IMR-90 (cell line): ENCODE measurements around the gene COL9A3. TPM values are rescaled to one million over a fixed set of nuclear protein-coding genes. Genes with fewer than 3 reads are reported as not detected.

Source experiments
- ATAC-seq: fragments of 200-7000 bp; cut with Tn5 transposase; 2 replicates; pipeline ENCODE4 v1.9.1; 2020; ENCODE audit warnings: low read depth, mild to moderate bottlenecking, moderate library complexity
- BruUV-seq: library from RNA; stranded (reverse); fragments of 400-500 nt; replicated peaks from 2 replicates; lab custom pipeline; 2021; lab: Mats Ljungman, UMichigan
- CTCF ChIA-PET: fragments of 300-600 bp; formaldehyde crosslinking; extraction: SDS; loops from one replicate; lab custom pipeline; 2021; ENCODE audit warnings: antibody characterized with exemption; lab: Yijun Ruan, JAX
- POLR2A ChIA-PET: fragments of 300-600 bp; sonication (Branson Sonifier 250); formaldehyde crosslinking; loops from one replicate; lab custom pipeline; 2022; ENCODE audit warnings: antibody characterized with exemption; ENCODE audit not compliant: unreplicated experiment; lab: Charles Lee
- DNase-seq: peaks from one replicate; pipeline ENCODE4 v3.0.0; 2013
- H2AFZ ChIP-seq: replicated peaks from 2 replicates; pipeline ENCODE3; 2013; ENCODE audit warnings: low read length, mild to moderate bottlenecking; ENCODE audit not compliant: poor library complexity
- H2AK5ac ChIP-seq: 2 replicates; pipeline ENCODE4 v1.6.1; 2013; ENCODE audit warnings: low read depth, low read length, inconsistent platforms
- H2AK9ac ChIP-seq: replicated peaks from 2 replicates; pipeline ENCODE3; 2013; ENCODE audit warnings: mild to moderate bottlenecking, low read depth, low read length, moderate library complexity; ENCODE audit not compliant: poor library complexity
- H2BK120ac ChIP-seq: 2 replicates; pipeline ENCODE4 v1.6.1; 2013; ENCODE audit warnings: low read depth, low read length, inconsistent platforms
- H2BK15ac ChIP-seq: 3 replicates; pipeline ENCODE4 v1.6.1; 2013; ENCODE audit warnings: low read depth, low read length, inconsistent platforms
- H2BK20ac ChIP-seq: 2 replicates; pipeline ENCODE4 v1.6.1; 2013; ENCODE audit warnings: low read depth, mild to moderate bottlenecking, inconsistent platforms, low read length, moderate library complexity
- H2BK5ac ChIP-seq: 2 replicates; pipeline ENCODE4 v1.6.1; 2013; ENCODE audit warnings: mild to moderate bottlenecking, low read depth, low read length, inconsistent platforms; ENCODE audit not compliant: poor library complexity, severe bottlenecking
- H3K14ac ChIP-seq: replicated peaks from 2 replicates; pipeline ENCODE4 v1.6.1; 2013; ENCODE audit warnings: low read depth, low read length, inconsistent platforms
- H3K18ac ChIP-seq: 2 replicates; pipeline ENCODE4 v1.6.1; 2013; ENCODE audit warnings: low read depth, low read length, control low read depth
- H3K23ac ChIP-seq: 2 replicates; pipeline ENCODE4 v1.6.1; 2013; ENCODE audit warnings: low read depth, low read length, inconsistent platforms
- H3K27ac ChIP-seq: 2 replicates; pipeline ENCODE4 v1.5.1; 2013; ENCODE audit warnings: mild to moderate bottlenecking, control low read depth, low read length; ENCODE audit not compliant: insufficient read depth
- H3K27me3 ChIP-seq: 2 replicates; pipeline ENCODE4 v1.6.1; 2013; ENCODE audit warnings: low read length; ENCODE audit not compliant: control insufficient read depth, insufficient read depth
- H3K36me3 ChIP-seq: 2 replicates; pipeline ENCODE4 v1.6.1; 2013; ENCODE audit warnings: low read length, mixed read lengths; ENCODE audit not compliant: control insufficient read depth, insufficient read depth
- H3K4ac ChIP-seq: 2 replicates; pipeline ENCODE4 v1.6.1; 2013; ENCODE audit warnings: low read depth, low read length, inconsistent platforms
- H3K4me1 ChIP-seq: 2 replicates; pipeline ENCODE4 v1.6.1; 2013; ENCODE audit warnings: low read length, mixed read lengths; ENCODE audit not compliant: control insufficient read depth, insufficient read depth
- H3K4me2 ChIP-seq: 2 replicates; pipeline ENCODE4 v1.6.1; 2013; ENCODE audit warnings: low read depth, mild to moderate bottlenecking, control low read depth, low read length, moderate library complexity
- H3K4me3 ChIP-seq: 2 replicates; pipeline ENCODE4 v1.5.1; 2013; ENCODE audit warnings: low read depth, mild to moderate bottlenecking, control low read depth, low read length, moderate library complexity; ENCODE audit not compliant: insufficient read depth
- H3K56ac ChIP-seq: 2 replicates; pipeline ENCODE4 v1.6.1; 2013; ENCODE audit warnings: low read length, inconsistent platforms; ENCODE audit not compliant: insufficient read depth; ENCODE audit errors: extremely low read depth
- H3K79me1 ChIP-seq, 2 experiments: 2 replicates each; pipeline ENCODE4 v1.6.1; 2013; ENCODE audit warnings: low read length in 2 of 2, inconsistent platforms in 1 of 2, low read depth in 1 of 2
- H3K9ac ChIP-seq: 2 replicates; pipeline ENCODE4 v1.6.1; 2013; ENCODE audit warnings: low read depth, low read length, control low read depth
- H3K9me1 ChIP-seq: 2 replicates; pipeline ENCODE4 v1.6.1; 2013; ENCODE audit warnings: low read length, inconsistent platforms; ENCODE audit not compliant: insufficient read depth
- H3K9me3 ChIP-seq: 2 replicates; pipeline ENCODE4 v1.6.1; 2013; ENCODE audit warnings: low read length; ENCODE audit not compliant: control insufficient read depth, insufficient read depth
- H4K20me1 ChIP-seq: 2 replicates; pipeline ENCODE4 v1.6.1; 2013; ENCODE audit warnings: low read length, inconsistent platforms; ENCODE audit not compliant: insufficient read depth
- H4K5ac ChIP-seq: 2 replicates; pipeline ENCODE4 v1.6.1; 2013; ENCODE audit warnings: mild to moderate bottlenecking, low read depth, low read length, control low read depth
- H4K8ac ChIP-seq, 2 experiments: 2 replicates each; pipeline ENCODE4 v1.6.1; 2013; ENCODE audit warnings: low read depth in 2 of 2, low read length in 2 of 2, control low read depth in 1 of 2, inconsistent platforms in 1 of 2
- H4K91ac ChIP-seq: 2 replicates; pipeline ENCODE4 v1.6.1; 2013; ENCODE audit warnings: low read depth, low read length, inconsistent platforms; ENCODE audit not compliant: insufficient read depth
- CHD1 ChIP-seq: IDR thresholded peaks from 2 replicates; pipeline ENCODE4 v1.6.1; 2012; ENCODE audit warnings: low read depth, low read length, improper control_type of control experiment
- FOS ChIP-seq: fragments of 150-350 bp; IDR thresholded peaks from 2 replicates; pipeline ENCODE4 v1.6.1; 2016; ENCODE audit warnings: low read depth, low read length
- MAZ ChIP-seq: IDR thresholded peaks from 2 replicates; pipeline ENCODE4 v1.6.1; 2012; ENCODE audit warnings: low read depth, mild to moderate bottlenecking, low read length, improper control_type of control experiment, moderate library complexity, borderline replicate concordance
- NFE2L2 ChIP-seq: fragments of 150-350 bp; IDR thresholded peaks from 2 replicates; pipeline ENCODE4 v1.6.1; 2016; ENCODE audit warnings: low read depth, mild to moderate bottlenecking, low read length
- SMC3 ChIP-seq: fragments of 150-350 bp; IDR thresholded peaks from 2 replicates; pipeline ENCODE4 v1.6.1; 2016; ENCODE audit warnings: low read depth, mild to moderate bottlenecking, antibody characterized with exemption, low read length, moderate library complexity
- WGBS, 2 experiments: methylation state at CpG; one replicate each; pipeline versions ENCODE4 v1.1.5 to v1.1.7; 2013; ENCODE audit warnings: missing lambda C conversion rate in 2 of 2; ENCODE audit not compliant: insufficient read length in 1 of 2; ENCODE audit errors: extremely low coverage in 2 of 2; 5-methylcytosine and 5-hydroxymethylcytosine counted together
- dilution Hi-C: fragments of 300-500 bp; cut with HindIII; formaldehyde crosslinking; loops from one replicate; pipeline ENCODE4 v1.14.3; 2018; ENCODE audit warnings: low sequenced_read_pairs; ENCODE audit not compliant: unreplicated experiment
- in situ Hi-C: fragments of 300-500 bp; cut with MboI; formaldehyde crosslinking; loops from 3 replicates; pipeline ENCODE4 v1.14.3; 2019; ENCODE audit warnings: low sequenced_read_pairs, inconsistent platforms, mixed read lengths
- intact Hi-C: fragments of 100-400 bp; cut with micrococcal nuclease; formaldehyde crosslinking; loops from 2 replicates; pipeline ENCODE4 v1.10.0; 2022
- polyA plus RNA-seq, 3 experiments: library from polyadenylated mRNA; depleted of rRNA; stranded (reverse); fragments of >200 nt; gene quantifications; 2 replicates each; pipeline ENCODE4 v1.2.3, GENCODE V29; 2012; ENCODE audit warnings: low replicate concordance in 1 of 3
- total RNA-seq: library from RNA; depleted of rRNA; stranded (reverse); fragments of >200 nt; gene quantifications from 2 replicates; pipeline ENCODE4 v1.2.3, GENCODE V29; 2012

The COL9A3 gene
- total and polyA plus RNA-seq, 2 of the 4 experiments (the other 2 are of a cell fraction), result 0.36 to 1.4 TPM

GRCh38 chr20:62878244-62879038 lies 61.6 kb downstream of the COL9A3 start:
- Histone ChIP-seq H4K5ac (no peak overlapping the region), H2BK15ac (no peak overlapping the region), H2AFZ (no peak overlapping the region), H2BK5ac (no peak overlapping the region), H3K56ac (no peak overlapping the region), H4K91ac (no peak overlapping the region), H3K23ac (no peak overlapping the region), H2AK9ac (no peak overlapping the region), H3K27ac (no peak overlapping the region), H3K14ac (no peak overlapping the region), H3K4me1 (peaks cover 7% of the 10 kb centered on the region; the same call in 1 of the 2 replicates), H3K4me2 (no peak overlapping the region), H3K36me3 (peaks cover 12% of the 10 kb centered on the region), H2BK120ac (no peak overlapping the region), H3K4me3 (no peak overlapping the region), H3K18ac (no peak overlapping the region), H4K20me1 (no peaks in the 10 kb centered on the region), H2AK5ac (no peak overlapping the region), H4K8ac (no peak overlapping the region), H3K9me3 (no peaks in the 10 kb centered on the region), H3K79me1 (no peaks in the 10 kb centered on the region), H3K4ac (no peak overlapping the region), H3K27me3 (no peaks in the 10 kb centered on the region), H3K9ac (no peak overlapping the region), H3K9me1 (no peaks in the 10 kb centered on the region; the same call in 1 of the 2 replicates), H2BK20ac (no peak overlapping the region)
- no peak for ATAC-seq
- CTCF ChIA-PET, result interaction anchor here (3.6 kb wide), 1 partner anchor 9 kb away, joined by 12 read pairs; no protein-coding TSS in a partner anchor
- BruUV-seq, result TSS peak; percentile 54
- no peak for DNase-seq
- intact Hi-C loops (no loop called here), in situ Hi-C loops (loop anchor here (10.0 kb wide), 1 partner anchor 136 kb away; no protein-coding TSS in a partner anchor), dilution Hi-C loops (no loop called here)
- no peak for TF ChIP-seq CHD1
- TF ChIP-seq FOS, result no peak
- TF ChIP-seq MAZ, result no peak
- no peak for TF ChIP-seq SMC3
- no peak for TF ChIP-seq NFE2L2
- POLR2A ChIA-PET, result no interaction called here
- WGBS, 2 experiments, result 67% methylated on average over 2 of the region's 20 CpGs; no CpG with 5 or more reads in 1 of the 2 experiments
